GM21515 (cell line): Measurements from ENCODE around the gene ANKRD13D.

Source experiments
- ATAC-seq: cut with Tn5 transposase; IDR thresholded peaks from one replicate; pipeline ENCODE4 v1.9.1; 2021; ENCODE audit not compliant: unreplicated experiment

Gene ANKRD13D

GRCh38 chr11:67261946-67262681, 27.0 kb upstream of the ANKRD13D start:
- ATAC-seq: no peak

DNA sequence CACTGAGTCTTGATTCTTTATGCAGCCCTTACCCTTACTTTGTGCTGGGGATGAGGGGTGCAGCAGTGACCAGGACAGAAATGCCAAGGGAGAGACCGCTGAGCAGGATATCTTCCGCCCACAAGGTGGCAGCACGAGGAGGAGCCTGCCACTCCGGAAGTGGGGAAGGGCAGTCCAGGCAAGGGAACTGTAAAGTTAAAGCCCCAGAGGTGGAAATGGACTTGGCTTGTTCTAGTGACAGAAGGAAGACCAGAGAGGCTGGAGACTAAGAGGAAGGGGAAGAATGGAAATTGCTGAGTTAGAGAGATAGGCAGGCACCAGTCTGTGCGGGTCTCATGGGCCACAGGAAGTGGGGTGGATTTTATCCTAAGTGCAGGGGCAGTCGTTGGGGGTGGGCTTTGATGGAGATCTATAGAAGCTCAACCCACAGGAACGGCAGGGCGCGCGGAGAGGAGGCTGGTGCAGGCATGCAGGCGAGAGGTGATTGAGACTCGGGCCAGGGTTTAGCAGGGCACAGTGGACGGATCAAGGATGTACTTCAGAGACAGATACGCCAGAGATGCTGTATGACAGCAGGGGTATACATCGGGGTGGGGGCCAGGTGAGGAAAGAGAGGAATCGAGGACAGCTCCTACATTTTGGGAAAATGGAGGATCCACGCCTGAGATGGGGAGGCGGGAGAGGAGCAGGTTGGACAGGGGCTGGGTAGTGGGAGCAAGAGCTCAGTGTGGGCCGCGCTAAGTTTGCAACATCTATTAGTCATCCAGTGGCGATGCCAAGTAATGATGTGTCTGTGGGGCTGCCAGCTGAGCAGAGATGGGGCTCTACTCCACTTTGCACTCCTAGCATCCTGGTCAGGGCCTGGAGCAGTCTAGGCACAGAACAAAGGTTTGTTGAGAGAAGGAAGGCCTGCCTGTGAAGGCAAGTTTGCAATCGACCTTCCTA, 26.1 kb upstream of the ANKRD13D start:
- ATAC-seq: no peak

GRCh38 chr11:67264260-67264659, 24.8 kb upstream of the ANKRD13D start:
- ATAC-seq: no peak

GRCh38 chr11:67264877-67265632, 24.0 kb upstream of the ANKRD13D start:
- ATAC-seq: no peak

DNA sequence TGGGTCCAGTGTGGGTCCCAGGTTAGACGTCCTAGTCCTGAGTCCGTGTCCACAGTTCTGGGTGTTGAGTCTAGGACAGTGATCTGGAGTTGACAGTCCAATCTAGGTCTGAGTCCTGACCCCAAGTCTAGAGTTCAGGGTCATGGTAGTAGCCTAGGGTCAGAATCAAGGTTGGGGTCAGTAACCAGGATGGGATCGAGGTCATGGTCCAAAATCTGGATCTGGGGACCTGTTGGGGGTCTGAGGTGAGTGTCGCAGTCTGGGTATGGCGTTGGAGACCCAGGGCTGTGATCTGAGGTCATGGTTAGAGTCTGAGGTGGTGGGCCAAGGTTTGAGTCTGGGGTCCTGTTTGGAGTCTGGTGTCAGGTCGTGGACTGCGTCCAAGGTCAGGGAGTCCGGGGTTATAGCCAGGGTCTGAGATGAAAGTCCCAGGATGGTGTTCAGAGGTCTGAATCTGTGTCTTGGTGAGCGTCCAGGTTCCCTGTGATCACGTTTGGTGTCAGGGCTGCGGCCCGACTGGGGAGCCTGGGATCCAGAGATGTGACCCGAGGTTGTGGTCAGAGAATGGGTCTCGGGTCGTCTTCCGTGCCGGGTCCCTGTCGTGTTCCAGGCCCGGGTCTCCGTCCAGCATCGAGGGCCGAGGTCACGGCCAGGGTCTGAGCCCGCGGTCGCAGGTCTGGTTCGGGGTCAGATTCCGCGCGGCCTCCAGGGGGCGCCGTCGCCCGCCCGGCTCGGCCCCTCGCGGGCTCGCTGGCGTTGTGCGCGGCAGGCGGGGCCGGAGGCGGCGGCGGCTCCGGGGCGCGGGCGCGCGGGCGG, 23.3 kb upstream of the ANKRD13D start:
- ATAC-seq: peak; percentile 33

GRCh38 chr11:67266449-67267187, 22.5 kb upstream of the ANKRD13D start, which contains the start of gene GRK2:
Gene GRK2 (plus strand): TSS chr11:67266473. CDS start chr11:67266700, 227 bp downstream.
- ATAC-seq: no peak

- no peak for ATAC-seq
These were observed 21.7 kb upstream of the ANKRD13D start for GRCh38 chr11:67267188-67268080.

DNA sequence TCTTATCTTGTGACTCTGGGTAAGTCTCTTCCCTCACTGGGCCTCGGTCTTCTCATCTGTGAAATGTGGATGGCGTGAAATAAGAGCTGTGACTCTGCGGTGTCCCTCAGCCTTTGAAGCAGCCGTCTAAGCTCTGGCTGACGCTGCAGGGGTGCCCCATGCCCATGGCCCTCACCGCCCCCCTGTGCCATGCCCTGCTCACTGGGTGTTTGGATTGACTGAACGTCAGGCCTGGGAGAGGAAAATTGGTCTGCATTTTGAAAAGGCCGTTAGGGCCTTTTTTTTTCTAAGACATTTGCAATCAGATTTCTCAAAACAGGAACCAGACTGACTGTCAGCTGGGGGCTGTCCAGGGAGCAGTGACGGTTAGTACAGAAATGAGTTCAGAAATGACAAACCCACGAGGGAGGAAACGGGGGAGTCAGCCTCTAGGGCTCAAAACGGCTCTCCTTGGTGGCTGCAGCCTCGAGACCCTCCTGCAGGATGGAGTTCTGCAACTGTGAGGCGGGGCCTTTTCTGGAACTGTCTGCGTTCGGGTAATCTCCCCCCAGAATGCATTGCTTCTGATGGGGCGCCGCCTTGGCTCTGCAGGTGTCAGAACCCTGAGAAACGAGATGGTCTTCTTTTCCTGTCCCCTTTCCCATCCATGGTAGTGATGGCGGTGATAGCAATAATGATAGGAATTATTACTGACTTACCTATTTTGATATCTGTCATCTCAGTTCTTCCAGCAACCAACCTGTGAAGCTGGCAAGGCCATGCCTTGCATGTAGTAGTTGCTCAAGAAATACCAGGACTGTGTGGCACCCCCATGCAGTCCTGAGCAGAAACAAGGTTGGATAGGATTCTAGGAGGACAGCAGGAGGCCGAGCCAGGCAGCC, 20.8 kb upstream of the ANKRD13D start:
- ATAC-seq: peak; percentile 32

DNA sequence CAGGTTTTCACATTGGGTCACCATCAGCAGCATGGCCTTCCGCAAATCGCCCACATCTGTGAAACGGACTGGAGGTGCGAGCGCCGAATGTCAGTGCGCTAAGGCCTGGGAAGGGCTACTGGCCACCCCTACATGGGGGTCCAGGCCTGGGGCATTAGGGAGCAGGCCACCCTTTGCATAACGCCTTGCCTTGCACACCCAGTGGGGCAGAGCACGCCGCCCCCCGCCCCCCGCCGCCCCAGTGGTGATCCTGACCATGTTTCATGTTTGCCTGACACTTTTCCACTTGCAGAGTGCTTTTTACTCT, 20.2 kb upstream of the ANKRD13D start:
- no peak for ATAC-seq

DNA sequence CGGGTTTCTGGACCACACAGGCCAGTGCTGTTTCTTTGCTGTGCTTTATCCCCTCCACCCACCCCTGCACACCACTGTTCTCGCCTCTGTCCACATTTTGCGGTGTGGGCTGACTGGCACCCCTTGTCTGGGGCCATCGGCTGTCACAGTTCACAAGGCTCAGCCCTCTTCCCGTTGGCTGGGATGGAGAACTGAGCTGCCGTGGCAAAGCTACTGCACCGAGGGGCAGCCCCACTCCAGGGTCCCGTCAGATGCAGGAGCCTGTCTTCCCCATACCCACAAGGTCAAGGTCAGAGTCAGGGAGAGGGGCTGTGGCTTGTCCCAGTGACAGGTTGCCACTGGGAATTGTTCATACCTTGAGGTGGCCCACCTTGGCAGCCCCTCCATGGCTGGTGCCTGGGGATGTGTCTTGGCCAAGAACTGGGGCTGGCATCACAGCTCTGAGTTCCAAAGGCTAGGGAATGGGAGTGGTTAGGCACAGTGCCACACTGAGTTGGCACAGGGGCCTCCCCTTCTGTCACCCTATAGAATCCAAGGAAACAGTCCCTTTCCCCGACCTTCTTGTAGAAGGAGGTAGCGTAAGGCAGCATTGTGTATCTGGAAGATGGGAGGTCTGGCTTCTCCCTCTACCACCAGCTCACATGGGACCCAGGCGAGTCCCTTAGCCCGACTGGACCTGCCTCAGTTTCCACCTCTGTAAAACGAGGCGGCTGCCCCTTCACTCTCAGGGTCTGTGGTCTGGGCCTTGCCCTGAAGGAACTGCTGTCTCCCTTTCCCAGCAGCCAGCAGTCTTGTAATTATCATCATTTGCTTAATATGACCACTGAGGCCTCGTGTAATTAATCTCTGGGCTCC, 19.5 kb upstream of the ANKRD13D start:
- no peak for ATAC-seq

- ATAC-seq: no peak
These were observed 18.6 kb upstream of the ANKRD13D start for GRCh38 chr11:67270256-67271204.

GRCh38 chr11:67271205-67271540, 17.9 kb upstream of the ANKRD13D start:
- ATAC-seq: no peak

DNA sequence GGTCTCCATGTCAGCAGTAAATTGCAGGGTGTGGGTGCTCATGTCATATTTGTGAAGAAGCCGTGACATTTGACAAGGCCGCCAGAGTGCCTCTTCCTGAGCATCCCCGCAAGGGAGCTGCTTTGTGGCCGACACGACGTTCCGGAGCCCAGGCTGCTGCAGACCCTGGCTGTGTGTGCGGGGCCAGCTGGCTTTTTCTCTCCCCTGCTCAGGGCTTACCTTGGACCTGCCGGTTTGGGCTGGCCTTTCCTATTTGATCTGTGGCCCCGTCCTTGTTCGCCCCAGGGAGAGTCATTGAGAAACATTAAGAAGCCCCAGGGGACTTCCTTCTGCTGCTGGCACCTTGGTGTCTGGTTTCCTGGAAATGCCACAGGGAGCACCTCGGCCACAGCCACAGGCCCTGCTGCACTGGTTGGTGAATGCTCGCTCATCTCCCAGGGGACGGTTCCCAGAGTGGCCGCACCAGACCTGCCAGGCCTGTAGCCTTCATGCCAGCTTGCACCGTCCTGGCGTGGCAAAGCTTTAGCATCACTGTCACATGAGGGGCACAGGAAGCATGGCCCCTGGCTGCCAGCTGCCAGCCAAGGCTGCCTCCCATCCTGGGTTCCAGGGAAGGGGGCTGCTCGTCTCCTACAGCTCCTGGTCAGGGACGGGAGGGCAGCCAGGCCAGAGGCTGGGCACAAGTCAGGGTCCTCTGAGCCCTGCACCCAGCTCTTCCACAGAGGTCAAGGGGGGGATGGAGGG, 17.4 kb upstream of the ANKRD13D start:
- ATAC-seq: no peak

DNA sequence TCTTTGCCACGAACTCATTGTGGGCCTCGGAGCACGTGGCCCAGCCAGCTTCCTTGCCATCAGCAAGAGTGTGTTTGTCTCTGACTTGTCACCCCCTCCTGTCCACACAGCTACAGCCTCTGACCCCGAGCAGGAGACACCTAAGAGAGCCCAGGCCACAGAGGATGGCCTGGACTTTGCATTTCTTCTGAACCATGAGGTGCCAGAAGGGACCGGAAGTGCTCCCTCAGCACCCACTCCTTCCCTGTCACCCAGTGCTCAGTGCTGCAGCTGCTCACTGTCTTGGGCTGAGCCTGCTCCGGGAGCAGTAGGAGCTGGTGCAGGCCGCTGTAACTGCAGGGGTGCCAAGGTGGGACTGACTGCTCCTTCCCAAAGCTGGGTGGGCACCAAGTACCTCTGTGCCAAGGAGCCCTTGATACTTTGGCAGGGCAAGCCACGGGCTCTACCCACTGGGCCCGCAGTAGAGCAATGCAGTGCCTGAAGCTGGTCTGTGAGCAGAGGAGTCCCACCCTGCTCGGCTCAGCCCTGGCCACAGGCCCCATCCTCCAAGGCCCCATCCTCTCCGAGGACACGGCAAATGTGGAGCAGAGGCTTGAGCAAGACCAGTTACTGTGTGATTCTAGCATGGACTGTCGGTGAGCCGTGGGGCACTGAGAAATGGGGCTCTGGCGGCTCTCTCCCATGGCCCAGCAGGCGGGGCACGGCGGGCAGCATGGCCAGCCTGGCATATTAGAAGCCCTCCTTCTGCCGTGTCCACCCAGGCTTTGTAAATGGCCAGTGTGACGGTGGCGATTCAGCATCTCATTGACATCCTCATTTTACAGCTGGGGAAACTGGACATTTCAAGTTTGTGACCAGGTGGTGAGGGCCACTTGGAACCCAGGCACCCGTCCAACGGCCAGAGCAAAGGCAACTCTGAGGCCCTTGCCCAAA, 16.5 kb upstream of the ANKRD13D start:
- no peak for ATAC-seq
